SK-N-SH (cell line): ENCODE measurements around the gene CRB1. TPM values are rescaled to one million over a fixed set of nuclear protein-coding genes. Genes with fewer than 3 reads are reported as not detected.

Experiments
- CTCF ChIA-PET: fragments of 300-600, 350-600 bp; formaldehyde crosslinking; extraction: SDS; loops from one replicate; lab custom pipeline; 2021; lab: Yijun Ruan, JAX
- POLR2A ChIA-PET: fragments of 350-600 bp; sonication (Branson Sonifier 250); formaldehyde crosslinking; extraction: SDS; loops from one replicate; lab custom pipeline; 2020; ENCODE audit warnings: antibody characterized with exemption, inconsistent platforms; lab: Yijun Ruan, JAX
- DNase-seq: peaks from one replicate; pipeline ENCODE4 v3.0.0; 2012
- H2AFZ ChIP-seq: fragments of 200-600 bp; sonication (generic); 2 replicates; pipeline ENCODE4 v1.8.1; 2016; ENCODE audit warnings: antibody characterized with exemption, mild to moderate bottlenecking, low read depth
- H3F3A ChIP-seq: fragments of 200-600 bp; sonication (generic); replicated peaks from 2 replicates; pipeline ENCODE3; 2016; ENCODE audit warnings: antibody characterized with exemption, mild to moderate bottlenecking; ENCODE audit not compliant: insufficient read depth
- H3K27ac ChIP-seq, 2 experiments: fragments of 200-500 bp in 1 of 2; fragments of 200-600 bp in 1 of 2; sonication (Bioruptor generic) in 1 of 2; sonication (generic), shearing (Covaris generic) in 1 of 2; 2 replicates each; pipeline versions ENCODE4 v1.5.1 to v1.6.1; 2014 to 2016; ENCODE audit warnings: low read depth in 2 of 2, inconsistent platforms in 1 of 2, low read length in 1 of 2, mild to moderate bottlenecking in 1 of 2, mixed read lengths in 1 of 2
- H3K27me3 ChIP-seq: fragments of 200-600 bp; sonication (generic), shearing (Covaris generic); 2 replicates; pipeline ENCODE4 v1.6.1; 2016; ENCODE audit warnings: mixed run types; ENCODE audit not compliant: insufficient read depth
- H3K36me3 ChIP-seq, 2 experiments: fragments of 200-500 bp in 1 of 2; fragments of 200-600 bp in 1 of 2; sonication (Bioruptor generic) in 1 of 2; sonication (generic) in 1 of 2; replicated peaks in 1 of 2; 2 replicates each; pipeline versions ENCODE3 to v1.5.1; 2014 to 2016; ENCODE audit warnings: low read length in 1 of 2, mild to moderate bottlenecking in 1 of 2; ENCODE audit not compliant: insufficient read depth in 2 of 2, control insufficient read depth in 1 of 2
- H3K4me1 ChIP-seq, 2 experiments: fragments of 200-500 bp in 1 of 2; fragments of 200-600 bp in 1 of 2; sonication (Bioruptor generic) in 1 of 2; sonication (generic), shearing (Covaris generic) in 1 of 2; 2 replicates each; pipeline versions ENCODE4 v1.5.1 to v1.6.1; 2014 to 2016; ENCODE audit warnings: low read depth in 1 of 2, low read length in 1 of 2, mixed run types in 1 of 2; ENCODE audit not compliant: insufficient read depth in 2 of 2, control insufficient read depth in 1 of 2
- H3K4me2 ChIP-seq: fragments of 200-600 bp; sonication (generic), shearing (Covaris generic); 2 replicates; pipeline ENCODE4 v1.6.1; 2017; ENCODE audit warnings: mixed run types
- H3K4me3 ChIP-seq, 2 experiments: fragments of 200-500 bp in 1 of 2; fragments of 200-600 bp in 1 of 2; sonication (Bioruptor generic) in 1 of 2; sonication (generic), shearing (Covaris generic) in 1 of 2; 2 replicates each; pipeline versions ENCODE4 v1.5.1 to v1.8.1; 2014 to 2016; ENCODE audit warnings: low read depth in 2 of 2, inconsistent platforms in 1 of 2, low read length in 1 of 2, mild to moderate bottlenecking in 1 of 2, mixed read lengths in 1 of 2, moderate library complexity in 1 of 2
- H3K79me2 ChIP-seq: fragments of 200-600 bp; sonication (generic); 2 replicates; pipeline ENCODE4 v1.8.1; 2017; ENCODE audit warnings: mild to moderate bottlenecking; ENCODE audit not compliant: insufficient read depth
- H3K9ac ChIP-seq: fragments of 200-600 bp; sonication (generic); 2 replicates; pipeline ENCODE4 v1.6.1; 2017; ENCODE audit warnings: mixed run types
- H3K9me2 ChIP-seq: fragments of 200-600 bp; sonication (generic); 2 replicates; pipeline ENCODE4 v1.6.1; 2017; ENCODE audit warnings: mixed run types
- H3K9me3 ChIP-seq: fragments of 200-600 bp; sonication (generic); 2 replicates; pipeline ENCODE4 v1.6.1; 2017; ENCODE audit warnings: mixed run types, mild to moderate bottlenecking, moderate library complexity
- H4K20me1 ChIP-seq: fragments of 200-600 bp; sonication (generic); 2 replicates; pipeline ENCODE4 v1.6.1; 2017; ENCODE audit warnings: mild to moderate bottlenecking, mixed run types; ENCODE audit not compliant: insufficient read depth
- CHD2 ChIP-seq: fragments of 150-350 bp; IDR thresholded peaks from 2 replicates; pipeline ENCODE4 v1.6.1; 2018; ENCODE audit warnings: low read length; ENCODE audit not compliant: partially characterized antibody
- ELF1 ChIP-seq: IDR thresholded peaks from 2 replicates; pipeline ENCODE4 v1.4.0; 2012
- EP300 ChIP-seq, 2 experiments: IDR thresholded peaks; 2 replicates each; pipeline versions ENCODE4 v1.4.0 to v1.6.1; 2012; ENCODE audit warnings: borderline replicate concordance in 1 of 2, low read depth in 1 of 2, low read length in 1 of 2
- EZH2phosphoT487 ChIP-seq: fragments of 200-600 bp; sonication (generic); IDR thresholded peaks from 2 replicates; pipeline ENCODE4 v1.6.1; 2017; ENCODE audit warnings: low read depth, mixed run types, mild to moderate bottlenecking, antibody characterized with exemption, moderate library complexity, borderline replicate concordance
- FOXJ3 ChIP-seq: sonication (generic); formaldehyde crosslinking; IDR thresholded peaks from 2 replicates; pipeline ENCODE4 v1.5.1; 2020; ENCODE audit warnings: mild to moderate bottlenecking, missing genetic modification reagents
- FOXM1 ChIP-seq: IDR thresholded peaks from 2 replicates; pipeline ENCODE4 v1.4.0; 2012; ENCODE audit warnings: low read depth, mild to moderate bottlenecking
- GATA2 ChIP-seq: sonication (generic); formaldehyde crosslinking; IDR thresholded peaks from 2 replicates; pipeline ENCODE4 v1.5.0; 2020; ENCODE audit warnings: mild to moderate bottlenecking, missing genetic modification reagents
- MXI1 ChIP-seq: IDR thresholded peaks from 2 replicates; pipeline ENCODE4 v1.6.1; 2012; ENCODE audit warnings: mild to moderate bottlenecking, low read depth, low read length, improper control_type of control experiment
- NRF1 ChIP-seq: IDR thresholded peaks from 2 replicates; pipeline ENCODE4 v1.6.1; 2012; ENCODE audit warnings: low read depth, mild to moderate bottlenecking, low read length
- POLR2AphosphoS5 ChIP-seq: IDR thresholded peaks from 2 replicates; pipeline ENCODE4 v1.6.1; 2012; ENCODE audit warnings: low read depth, low read length
- RCOR1 ChIP-seq: fragments of 150-350 bp; IDR thresholded peaks from 2 replicates; pipeline ENCODE4 v1.6.1; 2017; ENCODE audit warnings: antibody characterized with exemption, low read length
- RFX5 ChIP-seq: IDR thresholded peaks from 2 replicates; pipeline ENCODE4 v1.6.1; 2012; ENCODE audit warnings: mild to moderate bottlenecking, improper control_type of control experiment, low read length
- SMC3 ChIP-seq: IDR thresholded peaks from 2 replicates; pipeline ENCODE4 v1.6.1; 2012; ENCODE audit warnings: low read depth, low read length, improper control_type of control experiment
- TCF12 ChIP-seq: IDR thresholded peaks from 2 replicates; pipeline ENCODE4 v1.4.0; 2012
- TEAD4 ChIP-seq: IDR thresholded peaks from 2 replicates; pipeline ENCODE4 v1.4.0; 2012; ENCODE audit warnings: mild to moderate bottlenecking, borderline replicate concordance; ENCODE audit not compliant: insufficient read depth
- YY1 ChIP-seq: IDR thresholded peaks from 2 replicates; pipeline ENCODE4 v1.4.0; 2012; ENCODE audit warnings: low read depth, mild to moderate bottlenecking
- WGBS: methylation state at CpG from one replicate; pipeline ENCODE4 v1.1.6; 2017; ENCODE audit warnings: low lambda C conversion rate; 5-methylcytosine and 5-hydroxymethylcytosine counted together
- polyA plus RNA-seq, 3 experiments: library from polyadenylated mRNA; depleted of rRNA; stranded (reverse); fragments of >200 nt; gene quantifications; 2 replicates each; pipeline ENCODE4 v1.2.3, GENCODE V29; 2012
- TF ChIP-seq, protein P1 (sequence below): IDR thresholded peaks from 2 replicates; pipeline ENCODE4; 2012
- TF ChIP-seq, protein P2 (sequence below): IDR thresholded peaks from 2 replicates; pipeline ENCODE4 v1.4.0; 2012; ENCODE audit warnings: low read depth, borderline replicate concordance
- TF ChIP-seq, protein P3 (sequence below): fragments of 150-350 bp; IDR thresholded peaks from 2 replicates; pipeline ENCODE4 v1.6.1; 2017; ENCODE audit warnings: antibody characterized with exemption, low read length, low read depth, borderline replicate concordance
- TF ChIP-seq, protein P4 (sequence below): fragments of 150-350 bp; IDR thresholded peaks from 2 replicates; pipeline ENCODE4 v1.6.1; 2016; ENCODE audit warnings: mild to moderate bottlenecking, low read depth, low read length

The CRB1 gene
- polyA plus RNA-seq, 1 of the 3 experiments (the other 2 are of a cell fraction) = 0.13 TPM

DNA sequence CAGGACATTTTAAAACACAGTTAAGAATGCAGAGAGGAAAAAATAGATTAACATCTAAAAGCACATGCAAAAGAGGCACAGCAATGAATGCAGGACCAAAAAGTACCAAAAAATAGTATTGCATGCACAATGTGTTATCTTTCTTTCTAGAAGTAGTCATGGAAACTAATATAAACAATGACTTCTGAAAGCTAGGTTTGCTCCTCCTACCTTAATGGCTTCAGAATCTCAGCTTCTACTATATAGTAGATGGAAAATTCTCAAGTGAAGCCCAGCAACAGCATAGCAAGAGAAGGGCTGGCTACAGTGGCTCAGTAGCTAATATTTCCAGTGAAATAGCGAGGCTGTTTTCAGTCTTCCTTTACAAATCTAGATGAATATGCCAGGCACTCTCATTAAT, 125.1 kb downstream of the CRB1 start:
- H3K9ac ChIP-seq = no peak overlapping the region
- DNase-seq = no peak
- no peaks in the 10 kb centered on the region for H3K36me3 ChIP-seq
- 81% methylated on average over 1 of the region's 1 CpG for WGBS
- no peaks in the 10 kb centered on the region for H3K9me2 ChIP-seq
- H3K4me1 ChIP-seq = no peaks in the 10 kb centered on the region; a peak in 1 of 4 replicates
- CTCF ChIA-PET = interaction anchor here (1.8 kb wide), 1 partner anchor 87 kb away, joined by 3 read pairs; no protein-coding TSS in a partner anchor
- H3K4me3 ChIP-seq = no peak overlapping the region
- no peaks in the 10 kb centered on the region for H4K20me1 ChIP-seq
- POLR2A ChIA-PET = no interaction called here
- TF ChIP-seq TEAD4 (no peak), POLR2AphosphoS5 (no peak), RCOR1 (no peak), EP300 (IDR thresholded peaks at IDR 0.05; ENCODE audit: borderline replicate concordance in 1 of 2, low read depth in 1 of 2, low read length in 1 of 2) (no peak), GATA2 (CRISPR knock-in tag) (no peak)
- TF ChIP-seq, protein P1, sequence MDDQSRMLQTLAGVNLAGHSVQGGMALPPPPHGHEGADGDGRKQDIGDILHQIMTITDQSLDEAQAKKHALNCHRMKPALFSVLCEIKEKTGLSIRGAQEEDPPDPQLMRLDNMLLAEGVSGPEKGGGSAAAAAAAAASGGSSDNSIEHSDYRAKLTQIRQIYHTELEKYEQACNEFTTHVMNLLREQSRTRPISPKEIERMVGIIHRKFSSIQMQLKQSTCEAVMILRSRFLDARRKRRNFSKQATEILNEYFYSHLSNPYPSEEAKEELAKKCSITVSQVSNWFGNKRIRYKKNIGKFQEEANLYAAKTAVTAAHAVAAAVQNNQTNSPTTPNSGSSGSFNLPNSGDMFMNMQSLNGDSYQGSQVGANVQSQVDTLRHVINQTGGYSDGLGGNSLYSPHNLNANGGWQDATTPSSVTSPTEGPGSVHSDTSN = no peak
- peaks cover 4% of the 10 kb centered on the region for H3F3A ChIP-seq
- H3K79me2 ChIP-seq = no peaks in the 10 kb centered on the region
- H2AFZ ChIP-seq = no peak overlapping the region
- no peak overlapping the region; a peak in 1 of 4 replicates for H3K27ac ChIP-seq
- H3K9me3 ChIP-seq = no peaks in the 10 kb centered on the region
- H3K27me3 ChIP-seq = no peaks in the 10 kb centered on the region
- H3K4me2 ChIP-seq = no peak overlapping the region

DNA sequence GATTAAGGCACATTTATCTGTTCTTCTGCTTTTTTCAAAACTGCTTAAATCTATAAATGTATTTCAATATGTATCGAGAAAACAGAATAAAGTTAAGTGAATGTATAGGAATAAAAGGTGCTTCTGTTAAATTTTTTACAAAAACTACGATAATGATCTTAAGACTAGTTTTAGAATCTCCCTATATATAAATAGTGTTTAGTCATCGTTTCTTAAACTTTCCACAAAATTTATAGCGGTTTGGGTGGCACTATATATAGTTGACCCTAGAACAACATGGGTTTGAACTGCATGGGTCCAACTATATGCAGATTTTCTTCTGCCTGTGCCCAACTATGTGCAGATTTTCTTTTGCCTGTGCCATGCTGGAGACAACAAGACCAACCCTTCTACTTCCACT, 125.7 kb downstream of the CRB1 start:
- no peak overlapping the region for H3K4me2 ChIP-seq
- H3K9ac ChIP-seq = no peak overlapping the region
- POLR2A ChIA-PET = no interaction called here
- H2AFZ ChIP-seq = no peak overlapping the region
- H3K4me1 ChIP-seq = no peaks in the 10 kb centered on the region; a peak in 1 of 4 replicates
- no peaks in the 10 kb centered on the region for H3K36me3 ChIP-seq
- H3K9me2 ChIP-seq = no peaks in the 10 kb centered on the region
- no peak overlapping the region for H3K4me3 ChIP-seq
- no peaks in the 10 kb centered on the region for H3K27me3 ChIP-seq
- peaks cover 4% of the 10 kb centered on the region for H3F3A ChIP-seq
- no peaks in the 10 kb centered on the region for H4K20me1 ChIP-seq
- H3K27ac ChIP-seq = no peak overlapping the region
- 69% methylated on average over 4 of the region's 4 CpGs for WGBS
- no peak for TF ChIP-seq EZH2phosphoT487
- TF ChIP-seq, protein P2, sequence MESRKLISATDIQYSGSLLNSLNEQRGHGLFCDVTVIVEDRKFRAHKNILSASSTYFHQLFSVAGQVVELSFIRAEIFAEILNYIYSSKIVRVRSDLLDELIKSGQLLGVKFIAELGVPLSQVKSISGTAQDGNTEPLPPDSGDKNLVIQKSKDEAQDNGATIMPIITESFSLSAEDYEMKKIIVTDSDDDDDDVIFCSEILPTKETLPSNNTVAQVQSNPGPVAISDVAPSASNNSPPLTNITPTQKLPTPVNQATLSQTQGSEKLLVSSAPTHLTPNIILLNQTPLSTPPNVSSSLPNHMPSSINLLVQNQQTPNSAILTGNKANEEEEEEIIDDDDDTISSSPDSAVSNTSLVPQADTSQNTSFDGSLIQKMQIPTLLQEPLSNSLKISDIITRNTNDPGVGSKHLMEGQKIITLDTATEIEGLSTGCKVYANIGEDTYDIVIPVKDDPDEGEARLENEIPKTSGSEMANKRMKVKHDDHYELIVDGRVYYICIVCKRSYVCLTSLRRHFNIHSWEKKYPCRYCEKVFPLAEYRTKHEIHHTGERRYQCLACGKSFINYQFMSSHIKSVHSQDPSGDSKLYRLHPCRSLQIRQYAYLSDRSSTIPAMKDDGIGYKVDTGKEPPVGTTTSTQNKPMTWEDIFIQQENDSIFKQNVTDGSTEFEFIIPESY = no peak
- TF ChIP-seq, protein P3, sequence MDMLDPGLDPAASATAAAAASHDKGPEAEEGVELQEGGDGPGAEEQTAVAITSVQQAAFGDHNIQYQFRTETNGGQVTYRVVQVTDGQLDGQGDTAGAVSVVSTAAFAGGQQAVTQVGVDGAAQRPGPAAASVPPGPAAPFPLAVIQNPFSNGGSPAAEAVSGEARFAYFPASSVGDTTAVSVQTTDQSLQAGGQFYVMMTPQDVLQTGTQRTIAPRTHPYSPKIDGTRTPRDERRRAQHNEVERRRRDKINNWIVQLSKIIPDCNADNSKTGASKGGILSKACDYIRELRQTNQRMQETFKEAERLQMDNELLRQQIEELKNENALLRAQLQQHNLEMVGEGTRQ = no peak
- no peak for TF ChIP-seq NRF1
- no peak for TF ChIP-seq FOXJ3 (CRISPR knock-in tag)
- no peak for TF ChIP-seq RCOR1
- TF ChIP-seq EP300 (IDR thresholded peaks at IDR 0.05; ENCODE audit: borderline replicate concordance in 1 of 2, low read depth in 1 of 2, low read length in 1 of 2) = no peak
- TF ChIP-seq CHD2 = no peak
- TF ChIP-seq, protein P4, sequence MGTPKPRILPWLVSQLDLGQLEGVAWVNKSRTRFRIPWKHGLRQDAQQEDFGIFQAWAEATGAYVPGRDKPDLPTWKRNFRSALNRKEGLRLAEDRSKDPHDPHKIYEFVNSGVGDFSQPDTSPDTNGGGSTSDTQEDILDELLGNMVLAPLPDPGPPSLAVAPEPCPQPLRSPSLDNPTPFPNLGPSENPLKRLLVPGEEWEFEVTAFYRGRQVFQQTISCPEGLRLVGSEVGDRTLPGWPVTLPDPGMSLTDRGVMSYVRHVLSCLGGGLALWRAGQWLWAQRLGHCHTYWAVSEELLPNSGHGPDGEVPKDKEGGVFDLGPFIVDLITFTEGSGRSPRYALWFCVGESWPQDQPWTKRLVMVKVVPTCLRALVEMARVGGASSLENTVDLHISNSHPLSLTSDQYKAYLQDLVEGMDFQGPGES = no peak
- no peak for TF ChIP-seq POLR2AphosphoS5
- no peak for TF ChIP-seq YY1
- TF ChIP-seq RFX5 = no peak
- no peak for TF ChIP-seq GATA2 (CRISPR knock-in tag)
- TF ChIP-seq, protein P1 = no peak
- no peak for TF ChIP-seq TCF12
- no peak for TF ChIP-seq MXI1
- no peak for TF ChIP-seq SMC3
- TF ChIP-seq ELF1 = no peak
- TF ChIP-seq FOXM1 = no peak
- TF ChIP-seq, all 33 proteins: peak for 0
- DNase-seq = no peak
- H3K79me2 ChIP-seq = no peaks in the 10 kb centered on the region
- H3K9me3 ChIP-seq = no peaks in the 10 kb centered on the region
- CTCF ChIA-PET = no interaction called here
